Left ventricle myocardium inferior (tissue), 1 donor: ENCODE results near the gene NFIB. TPM values are rescaled to one million over a fixed set of nuclear protein-coding genes. Genes with fewer than 3 reads are reported as not detected.

Experiments used
- DNase-seq: peaks from one replicate; pipeline ENCODE4 v3.0.0-alpha.2; 2020
- H3K27ac ChIP-seq: fragments of 200-600 bp; replicated peaks from 2 replicates; pipeline ENCODE4 v1.8.0; 2021
- H3K27me3 ChIP-seq: fragments of 200-600 bp; 2 replicates; pipeline ENCODE4 v1.8.0; 2021; ENCODE audit warnings: low read depth
- H3K36me3 ChIP-seq: fragments of 200-600 bp; 2 replicates; pipeline ENCODE4 v1.8.0; 2021
- H3K4me1 ChIP-seq: fragments of 200-600 bp; 2 replicates; pipeline ENCODE4 v1.8.0; 2021
- H3K4me3 ChIP-seq: fragments of 200-600 bp; 2 replicates; pipeline ENCODE4 v1.8.0; 2021; ENCODE audit warnings: mild to moderate bottlenecking, moderate library complexity
- H3K9me3 ChIP-seq: fragments of 200-600 bp; replicated peaks from 2 replicates; pipeline ENCODE4 v1.8.0; 2021
- intact Hi-C: fragments of 100-400 bp; cut with micrococcal nuclease; formaldehyde crosslinking; loops from one replicate; pipeline ENCODE4 v1.11.0; 2022
- total RNA-seq: library from RNA; stranded (reverse); fragmentation: NEBNext Ultra II Directional; extraction: Animal tissue kit (Norgen Biotek cat#: 25700); gene quantifications from one replicate; pipeline ENCODE4 v1.2.1, GENCODE V29; 2021
- TF ChIP-seq, protein P1 (sequence below): fragments of 200-600 bp; IDR thresholded peaks from 2 replicates; pipeline ENCODE4 v1.8.0; 2021; ENCODE audit warnings: antibody characterized with exemption, mild to moderate bottlenecking, borderline replicate concordance
- donor health status: DM: no; HTN: yes; CAD: no; lungs with severe emphysema.

Gene NFIB
- total RNA-seq, 1 donor from 2014 or later = 110 TPM

DNA sequence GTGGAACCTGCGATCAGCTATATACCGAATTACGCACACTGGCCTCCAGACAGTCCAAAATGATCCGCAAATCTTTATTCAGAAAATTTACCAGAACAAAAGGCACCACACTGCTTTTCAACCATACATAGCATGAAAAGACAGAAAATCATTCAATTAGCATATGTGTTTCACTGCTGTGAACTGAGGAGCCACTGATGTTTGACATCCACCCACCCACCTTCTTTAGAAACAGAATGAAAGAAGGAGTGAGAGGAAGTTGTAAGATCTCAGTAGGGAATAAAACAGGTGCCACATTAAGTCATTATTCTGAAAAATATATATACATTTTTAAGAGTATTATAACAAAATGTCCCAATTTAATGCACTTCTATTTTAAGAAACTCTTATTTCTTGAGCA lies 156.8 kb downstream of the NFIB start:
- Histone ChIP-seq H3K4me1 (peaks cover 99% of the 10 kb centered on the region), H3K9me3 (no peaks in the 10 kb centered on the region), H3K27ac (no peak overlapping the region), H3K27me3 (no peaks in the 10 kb centered on the region), H3K4me3 (no peak overlapping the region), H3K36me3 (peaks cover 5% of the 10 kb centered on the region)
- TF ChIP-seq, protein P1, sequence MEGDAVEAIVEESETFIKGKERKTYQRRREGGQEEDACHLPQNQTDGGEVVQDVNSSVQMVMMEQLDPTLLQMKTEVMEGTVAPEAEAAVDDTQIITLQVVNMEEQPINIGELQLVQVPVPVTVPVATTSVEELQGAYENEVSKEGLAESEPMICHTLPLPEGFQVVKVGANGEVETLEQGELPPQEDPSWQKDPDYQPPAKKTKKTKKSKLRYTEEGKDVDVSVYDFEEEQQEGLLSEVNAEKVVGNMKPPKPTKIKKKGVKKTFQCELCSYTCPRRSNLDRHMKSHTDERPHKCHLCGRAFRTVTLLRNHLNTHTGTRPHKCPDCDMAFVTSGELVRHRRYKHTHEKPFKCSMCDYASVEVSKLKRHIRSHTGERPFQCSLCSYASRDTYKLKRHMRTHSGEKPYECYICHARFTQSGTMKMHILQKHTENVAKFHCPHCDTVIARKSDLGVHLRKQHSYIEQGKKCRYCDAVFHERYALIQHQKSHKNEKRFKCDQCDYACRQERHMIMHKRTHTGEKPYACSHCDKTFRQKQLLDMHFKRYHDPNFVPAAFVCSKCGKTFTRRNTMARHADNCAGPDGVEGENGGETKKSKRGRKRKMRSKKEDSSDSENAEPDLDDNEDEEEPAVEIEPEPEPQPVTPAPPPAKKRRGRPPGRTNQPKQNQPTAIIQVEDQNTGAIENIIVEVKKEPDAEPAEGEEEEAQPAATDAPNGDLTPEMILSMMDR = no peak
- intact Hi-C loops = no loop called here
- no peak for DNase-seq

DNA sequence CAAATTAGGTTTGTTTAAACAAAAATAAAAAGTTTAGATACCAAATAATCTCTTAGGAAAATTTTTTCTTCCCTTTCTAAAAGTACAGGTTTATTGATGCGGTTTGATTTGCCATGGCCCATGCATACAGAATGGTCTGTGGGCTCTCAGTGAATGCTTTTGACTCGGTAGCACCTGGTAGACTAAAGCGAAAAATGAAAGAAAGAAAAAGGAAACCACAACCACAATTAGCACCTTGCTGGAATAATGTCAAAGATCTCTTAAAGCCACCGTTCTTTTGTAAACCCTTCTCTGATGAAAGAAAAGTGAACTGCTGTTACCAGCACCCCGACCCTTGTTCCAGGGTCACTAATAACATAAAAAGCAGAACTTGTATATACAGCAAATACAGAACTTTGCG lies 157.9 kb downstream of the NFIB start:
- TF ChIP-seq, protein P1 = no peak
- H3K4me1 ChIP-seq = peaks cover 99% of the 10 kb centered on the region
- intact Hi-C loops = no loop called here

GRCh38 chr9:14155237-14155636 lies 158.7 kb downstream of the NFIB start:
- peaks cover 94% of the 10 kb centered on the region for H3K4me1 ChIP-seq
- peaks cover 5% of the 10 kb centered on the region for H3K36me3 ChIP-seq
- H3K9me3 ChIP-seq = no peaks in the 10 kb centered on the region
- intact Hi-C loops = no loop called here
- no peaks in the 10 kb centered on the region for H3K27me3 ChIP-seq
- peak overlapping the region; percentile 55 for H3K27ac ChIP-seq
- DNase-seq = no peak
- TF ChIP-seq, protein P1 = no peak
- no peak overlapping the region for H3K4me3 ChIP-seq

More for the DNA sequence above, 157.9 kb downstream of the NFIB start:
- DNase-seq = no peak
- H3K36me3 ChIP-seq = peaks cover 5% of the 10 kb centered on the region
- no peaks in the 10 kb centered on the region for H3K9me3 ChIP-seq
- no peak overlapping the region for H3K4me3 ChIP-seq
- H3K27ac ChIP-seq = peak overlapping the region; percentile 33
- no peaks in the 10 kb centered on the region for H3K27me3 ChIP-seq

- DNase-seq = no peak
- Histone ChIP-seq H3K9me3 (no peaks in the 10 kb centered on the region), H3K4me1 (peaks cover 80% of the 10 kb centered on the region), H3K36me3 (peaks cover 7% of the 10 kb centered on the region), H3K4me3 (no peak overlapping the region), H3K27me3 (no peaks in the 10 kb centered on the region), H3K27ac (peak overlapping the region; percentile 55)
- intact Hi-C loops = no loop called here
- TF ChIP-seq, protein P1 = no peak
Measured at GRCh38 chr9:14153310-14153720, 160.6 kb downstream of the NFIB start.

GRCh38 chr9:14151451-14151850 lies 162.5 kb downstream of the NFIB start:
- Histone ChIP-seq H3K4me3 (no peak overlapping the region), H3K27me3 (no peaks in the 10 kb centered on the region), H3K9me3 (no peaks in the 10 kb centered on the region), H3K4me1 (peaks cover 61% of the 10 kb centered on the region), H3K27ac (peak overlapping the region; percentile 13), H3K36me3 (peaks cover 11% of the 10 kb centered on the region)
- TF ChIP-seq, protein P1 = no peak
- intact Hi-C loops = no loop called here
- no peak for DNase-seq
